GM20431 (cell line): Measurements from ENCODE around the gene TOM1.
"Not testable (repeated sequence)": the region's sequence is repeated elsewhere in the genome, so short reads cannot be mapped to it uniquely, and the experiment has no call there.

Experiments used
- in situ Hi-C: fragments of 300-500 bp; cut with MseI, MboI; formaldehyde crosslinking; loops from one replicate; pipeline ENCODE4 v1.15.0; 2020; ENCODE audit warnings: low sequenced_read_pairs; ENCODE audit not compliant: unreplicated experiment

Gene TOM1

DNA sequence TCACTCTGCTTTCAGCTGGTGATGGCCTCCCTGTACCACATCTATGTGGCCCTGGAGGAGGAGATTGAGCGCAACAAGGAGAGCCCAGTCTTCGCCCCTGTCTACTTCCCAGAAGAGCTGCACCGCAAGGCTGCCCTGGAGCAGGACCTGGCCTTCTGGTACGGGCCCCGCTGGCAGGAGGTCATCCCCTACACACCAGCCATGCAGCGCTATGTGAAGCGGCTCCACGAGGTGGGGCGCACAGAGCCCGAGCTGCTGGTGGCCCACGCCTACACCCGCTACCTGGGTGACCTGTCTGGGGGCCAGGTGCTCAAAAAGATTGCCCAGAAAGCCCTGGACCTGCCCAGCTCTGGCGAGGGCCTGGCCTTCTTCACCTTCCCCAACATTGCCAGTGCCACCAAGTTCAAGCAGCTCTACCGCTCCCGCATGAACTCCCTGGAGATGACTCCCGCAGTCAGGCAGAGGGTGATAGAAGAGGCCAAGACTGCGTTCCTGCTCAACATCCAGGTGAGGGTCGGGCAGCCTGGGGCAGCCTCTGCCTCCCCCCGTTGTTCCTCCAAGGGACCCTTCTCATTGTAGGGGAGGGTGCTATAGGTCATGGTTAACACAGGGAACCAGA lies 87.1 kb downstream of the TOM1 start:
- in situ Hi-C loops = no loop called here

DNA sequence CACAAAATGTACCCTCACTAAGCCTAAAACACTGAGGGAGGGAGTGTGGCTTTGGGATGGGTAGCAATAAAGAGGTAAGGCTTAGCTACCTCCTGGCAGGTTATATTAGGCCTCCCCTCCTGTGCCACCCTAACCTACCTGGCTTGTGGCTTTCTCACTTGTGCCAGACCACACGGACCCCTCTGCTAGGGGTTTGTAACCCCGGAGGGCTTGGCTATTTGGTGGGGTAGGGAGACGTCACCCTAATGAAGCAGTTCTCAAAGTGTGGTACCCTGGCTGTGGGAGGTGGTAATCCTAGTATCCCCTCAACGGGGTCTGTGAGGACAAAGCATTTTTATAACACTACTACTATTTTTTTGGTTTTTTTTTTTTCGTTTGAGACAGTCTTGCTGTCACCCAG lies 91.2 kb downstream of the TOM1 start:
- in situ Hi-C loops = no loop called here

DNA sequence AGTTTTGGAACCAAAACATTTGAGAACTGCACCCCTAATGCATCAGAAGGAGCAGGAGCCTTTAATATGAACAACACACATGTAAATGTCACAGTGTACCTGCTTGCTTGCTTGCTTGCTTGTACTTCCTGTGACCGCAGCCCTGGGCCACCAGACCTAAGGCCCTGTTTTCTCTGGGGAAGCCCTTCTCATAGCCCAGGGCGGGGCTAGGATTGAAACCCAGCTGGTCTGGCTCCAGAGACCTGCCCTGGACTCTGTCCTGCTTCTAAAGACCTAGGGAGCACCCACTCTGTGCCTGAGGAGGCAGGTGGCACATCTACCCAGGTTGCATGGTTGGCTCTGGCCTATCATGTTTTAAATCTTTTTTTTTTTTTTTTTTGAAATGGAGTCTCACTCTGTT lies 92.7 kb downstream of the TOM1 start:
- in situ Hi-C loops = no loop called here

DNA sequence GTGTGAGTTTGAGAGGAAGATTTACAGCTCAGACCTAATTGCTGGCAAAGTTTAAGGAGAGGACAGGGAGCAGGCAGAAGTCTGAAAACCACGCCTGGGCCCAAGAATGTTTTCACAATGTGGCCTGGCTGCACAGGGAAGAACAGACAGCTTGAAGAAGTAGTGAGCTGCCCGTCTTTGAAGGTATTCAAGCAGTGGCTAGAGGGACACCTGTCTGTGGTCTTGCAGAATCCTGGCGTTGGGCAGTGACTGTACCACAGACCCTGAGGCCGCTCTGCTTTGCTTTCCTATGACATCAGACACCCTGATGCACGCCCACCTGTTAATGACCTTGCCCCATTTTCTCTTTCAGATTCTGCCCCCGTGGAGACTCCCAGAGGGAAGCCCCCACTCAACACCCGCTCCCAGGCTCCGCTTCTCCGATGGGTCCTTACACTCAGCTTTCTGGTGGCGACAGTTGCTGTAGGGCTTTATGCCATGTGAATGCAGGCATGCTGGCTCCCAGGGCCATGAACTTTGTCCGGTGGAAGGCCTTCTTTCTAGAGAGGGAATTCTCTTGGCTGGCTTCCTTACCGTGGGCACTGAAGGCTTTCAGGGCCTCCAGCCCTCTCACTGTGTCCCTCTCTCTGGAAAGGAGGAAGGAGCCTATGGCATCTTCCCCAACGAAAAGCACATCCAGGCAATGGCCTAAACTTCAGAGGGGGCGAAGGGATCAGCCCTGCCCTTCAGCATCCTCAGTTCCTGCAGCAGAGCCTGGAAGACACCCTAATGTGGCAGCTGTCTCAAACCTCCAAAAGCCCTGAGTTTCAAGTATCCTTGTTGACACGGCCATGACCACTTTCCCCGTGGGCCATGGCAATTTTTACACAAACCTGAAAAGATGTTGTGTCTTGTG lies 93.7 kb downstream of the TOM1 start:
- in situ Hi-C loops = no loop called here

DNA sequence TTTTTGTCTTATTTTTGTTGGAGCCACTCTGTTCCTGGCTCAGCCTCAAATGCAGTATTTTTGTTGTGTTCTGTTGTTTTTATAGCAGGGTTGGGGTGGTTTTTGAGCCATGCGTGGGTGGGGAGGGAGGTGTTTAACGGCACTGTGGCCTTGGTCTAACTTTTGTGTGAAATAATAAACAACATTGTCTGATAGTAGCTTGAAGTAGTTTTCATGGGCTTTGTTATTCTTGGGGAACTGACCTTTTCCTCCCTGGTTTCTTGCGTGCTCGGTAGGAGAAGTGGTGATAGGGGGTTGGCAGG lies 94.3 kb downstream of the TOM1 start:
- in situ Hi-C loops = no loop called here

DNA sequence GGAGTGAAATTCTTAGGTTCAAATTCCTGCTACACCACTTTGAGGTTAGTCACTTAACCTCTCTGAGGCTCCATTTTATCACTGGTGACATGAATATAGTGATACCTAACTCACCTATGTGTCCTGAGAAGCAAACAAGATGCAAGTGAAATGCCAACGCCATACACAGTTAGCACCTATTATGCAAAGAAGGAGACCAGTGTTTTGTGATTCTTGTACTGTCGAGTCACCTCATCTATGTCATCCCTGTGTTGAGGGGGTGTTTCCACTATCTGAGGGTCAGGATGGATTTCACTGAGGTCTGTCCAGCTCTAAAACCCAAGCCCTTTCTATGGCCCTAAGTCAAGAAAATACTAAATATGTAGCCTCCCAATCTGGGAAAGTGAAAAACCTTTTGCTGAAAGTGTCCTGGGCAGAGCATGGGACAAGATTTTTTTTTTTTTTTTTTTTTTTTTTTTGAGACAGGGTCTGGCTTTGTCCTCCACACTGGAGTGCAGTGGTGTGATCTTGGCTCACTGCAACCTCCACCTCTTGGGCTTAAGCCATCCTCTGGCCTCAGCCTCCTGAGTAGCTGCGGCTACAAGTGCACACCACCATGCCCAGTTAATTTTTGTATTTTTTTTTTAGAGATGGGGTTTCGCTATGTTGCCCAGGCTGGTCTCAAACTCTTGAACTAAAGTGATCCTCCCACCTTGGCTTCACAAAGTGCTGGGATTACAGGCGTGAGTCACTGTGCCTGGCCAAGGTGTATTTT lies 95.3 kb downstream of the TOM1 start:
- in situ Hi-C loops = no loop called here

DNA sequence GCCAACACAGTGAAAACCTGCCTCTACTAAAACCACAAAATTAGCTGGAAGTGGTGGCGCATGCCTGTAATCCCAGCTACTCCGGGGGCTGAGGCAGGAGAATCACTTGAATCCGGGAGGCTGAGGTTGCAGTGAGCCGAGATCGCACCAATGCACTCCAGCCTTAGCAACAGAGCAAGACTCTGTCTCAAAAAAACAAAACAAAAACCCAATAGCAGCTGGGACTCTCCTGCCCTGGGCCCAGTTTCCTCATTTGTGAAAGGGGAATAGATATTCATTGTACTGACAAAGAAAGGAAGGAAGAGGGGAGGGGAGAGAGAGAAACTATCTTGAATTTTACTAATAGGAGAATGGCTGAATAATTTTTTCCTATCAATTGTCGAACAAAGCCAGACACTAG lies 96.9 kb downstream of the TOM1 start:
- in situ Hi-C loops = not testable (repeated sequence)

DNA sequence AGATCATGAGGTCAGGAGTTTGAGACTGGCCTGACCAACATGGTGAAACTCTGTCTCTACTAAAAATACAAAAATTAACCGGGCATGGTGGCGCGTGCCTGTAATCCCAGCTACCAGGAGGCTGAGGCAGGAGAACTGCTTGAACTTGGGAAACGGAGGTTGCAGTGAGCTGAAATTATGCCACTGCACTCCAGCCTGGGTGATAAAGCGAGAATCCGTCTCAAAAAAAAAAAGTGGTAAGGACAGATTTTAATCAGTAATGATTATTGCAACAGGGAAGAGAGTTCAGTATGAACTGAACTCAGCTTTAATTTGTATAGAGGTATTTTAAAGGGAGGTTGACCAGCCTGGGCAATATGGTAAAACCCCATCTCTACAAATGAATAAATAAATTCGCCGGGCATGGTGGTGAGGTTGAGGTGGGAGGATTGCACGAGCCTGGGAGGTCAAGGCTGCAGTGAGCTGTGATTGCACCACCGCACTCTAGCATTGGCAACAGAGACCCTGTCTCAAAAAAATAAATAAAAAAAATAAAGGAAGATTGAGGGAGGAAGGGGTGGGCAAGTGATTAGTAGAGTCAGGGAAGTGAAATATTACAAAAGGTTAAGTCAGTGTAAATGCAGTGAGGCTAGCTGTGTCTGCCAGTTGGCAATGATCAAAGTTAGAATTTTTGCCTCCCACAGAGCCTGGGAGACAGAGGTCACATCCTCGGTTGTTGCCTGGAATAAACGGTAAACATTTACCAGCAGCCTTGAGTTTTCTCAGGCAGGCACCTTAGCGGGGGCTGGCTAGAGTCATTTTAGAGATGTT lies 97.6 kb downstream of the TOM1 start:
- in situ Hi-C loops = no loop called here
